ENCODE data around the gene CEP19.
"Not testable (repeated sequence)": the region's sequence is repeated elsewhere in the genome, so short reads cannot be mapped to it uniquely, and the experiment has no call there.

CEP19 gene, protein sequence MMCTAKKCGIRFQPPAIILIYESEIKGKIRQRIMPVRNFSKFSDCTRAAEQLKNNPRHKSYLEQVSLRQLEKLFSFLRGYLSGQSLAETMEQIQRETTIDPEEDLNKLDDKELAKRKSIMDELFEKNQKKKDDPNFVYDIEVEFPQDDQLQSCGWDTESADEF

DNA sequence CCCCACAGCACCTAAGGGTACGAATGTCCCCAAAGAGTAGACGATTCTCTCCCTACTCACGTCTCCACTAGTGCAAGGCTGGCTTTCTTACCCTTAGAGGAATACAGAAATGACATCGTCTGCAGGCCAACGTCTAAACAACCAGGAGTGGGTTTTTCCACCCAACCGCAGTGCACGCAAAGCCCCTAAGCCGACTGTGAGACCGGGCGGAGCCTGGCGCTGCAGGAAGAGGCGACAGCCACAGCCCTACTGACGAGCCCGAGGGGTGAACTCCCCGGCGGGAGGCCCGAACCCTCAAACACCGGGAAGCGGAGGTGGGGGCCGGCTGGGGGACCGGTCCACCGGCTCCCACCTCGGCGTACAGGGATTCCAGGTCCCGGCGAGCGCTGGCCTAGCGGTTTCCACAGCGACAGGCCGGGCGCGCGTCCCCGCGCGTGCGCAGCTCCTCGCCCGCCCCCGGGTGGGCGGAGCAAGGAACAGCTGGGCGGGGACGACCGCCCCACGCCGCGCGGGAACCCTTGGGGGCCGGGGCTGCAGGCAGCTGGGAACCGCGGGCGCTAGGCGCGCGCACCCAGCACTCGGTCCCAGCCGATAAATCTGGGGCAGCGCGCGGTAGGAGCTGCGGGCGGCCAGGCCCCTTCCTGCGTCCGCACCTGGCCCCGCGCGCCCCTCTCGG lies at the start of gene CEP19, which contains the start of gene PIGX:
Gene CEP19 (minus strand): TSS at position 413 of the 676 bp plus-strand sequence. CDS start 3,593 bp downstream, outside the sequence.
Gene PIGX (plus strand): TSS at position 540 of the 676 bp plus-strand sequence.
- Mint-ChIP-seq H3K9me3 (no peaks in the 10 kb centered on the region), H3K36me3 (ENCODE audit: low read depth) (peaks cover 7% of the 10 kb centered on the region), H3K4me1 (ENCODE audit: low read depth) (peaks cover 31% of the 10 kb centered on the region), H3K4me3 (peak within 1 kb of the TSS; percentile 89), H3K27me3 (ENCODE audit: low read depth) (no peaks in the 10 kb centered on the region), H3K27ac (peak within 1 kb of the TSS; percentile 99)

DNA sequence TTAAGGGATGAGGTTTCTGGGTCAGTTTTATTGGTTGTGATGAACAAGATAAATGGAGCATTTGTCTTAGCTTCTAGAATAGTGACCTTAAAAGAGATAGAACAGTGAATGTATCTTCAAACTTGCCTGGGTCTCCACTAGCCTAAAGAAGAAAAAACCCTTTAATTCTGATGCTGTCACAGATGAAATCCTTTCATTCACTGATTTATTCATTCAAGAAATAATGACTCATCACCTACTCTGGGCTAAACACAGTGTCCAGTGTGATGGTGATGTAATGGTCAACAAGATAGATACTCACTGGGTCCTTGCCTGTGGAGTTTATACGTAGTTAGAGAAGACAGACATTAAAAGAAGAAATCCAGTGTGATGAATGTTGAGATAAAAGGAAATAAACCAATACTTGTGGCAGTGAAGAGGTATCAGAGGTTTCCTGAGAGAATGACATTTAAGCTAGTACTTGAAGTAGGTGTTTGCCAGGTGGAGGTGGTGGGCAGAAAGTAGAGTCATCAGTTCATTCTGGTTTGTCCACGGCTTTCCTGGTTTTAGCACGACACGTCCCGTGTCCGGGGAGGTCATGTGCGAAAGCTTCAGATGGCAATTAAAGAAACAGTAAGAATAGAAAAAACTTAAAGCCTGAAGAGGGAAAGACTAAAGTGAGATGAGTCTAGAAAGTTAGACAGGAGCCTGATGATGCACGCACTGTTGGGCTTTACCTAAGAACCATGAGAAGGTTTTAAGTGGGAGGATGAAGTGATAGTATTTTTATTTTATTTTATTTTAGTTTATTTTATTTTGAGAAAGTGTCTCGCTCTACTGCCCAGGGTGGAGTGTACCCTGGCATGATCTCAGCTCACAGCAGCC lies 46.1 kb upstream of the CEP19 start:
- H3K27ac Mint-ChIP-seq, result peak overlapping the region; percentile 39
- H3K27me3 Mint-ChIP-seq (ENCODE audit: low read depth), result no peaks in the 10 kb centered on the region
- H3K4me3 Mint-ChIP-seq, result no peak overlapping the region
- H3K9me3 Mint-ChIP-seq, result peaks cover 20% of the 10 kb centered on the region
- H3K36me3 Mint-ChIP-seq (ENCODE audit: low read depth), result peaks cover 40% of the 10 kb centered on the region
- H3K4me1 Mint-ChIP-seq (ENCODE audit: low read depth), result peaks cover 32% of the 10 kb centered on the region

DNA sequence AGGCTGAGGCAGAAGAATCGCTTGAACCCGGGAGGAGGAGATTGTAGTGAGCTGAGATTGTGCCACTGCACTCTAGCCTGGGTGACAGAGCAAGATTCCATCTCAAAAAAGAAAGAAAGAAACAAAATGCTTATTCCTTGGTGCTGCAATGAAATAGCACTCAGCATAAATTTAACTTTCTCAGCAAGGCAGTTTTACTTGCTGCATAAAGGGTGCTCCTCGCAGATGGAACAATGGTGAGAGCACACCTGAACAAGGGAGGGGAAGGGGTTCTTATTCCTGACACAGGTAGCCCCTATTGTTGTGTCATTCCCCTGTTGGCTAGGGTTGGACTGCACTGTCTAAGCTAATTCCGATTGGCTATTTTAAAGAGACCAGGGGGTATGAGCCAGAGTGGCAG lies 44.7 kb upstream of the CEP19 start:
- Mint-ChIP-seq H3K36me3 (ENCODE audit: low read depth) (peaks cover 40% of the 10 kb centered on the region), H3K27ac (no peak overlapping the region), H3K9me3 (peaks cover 20% of the 10 kb centered on the region), H3K4me1 (ENCODE audit: low read depth) (peaks cover 32% of the 10 kb centered on the region), H3K27me3 (ENCODE audit: low read depth) (no peaks in the 10 kb centered on the region), H3K4me3 (no peak overlapping the region)

DNA sequence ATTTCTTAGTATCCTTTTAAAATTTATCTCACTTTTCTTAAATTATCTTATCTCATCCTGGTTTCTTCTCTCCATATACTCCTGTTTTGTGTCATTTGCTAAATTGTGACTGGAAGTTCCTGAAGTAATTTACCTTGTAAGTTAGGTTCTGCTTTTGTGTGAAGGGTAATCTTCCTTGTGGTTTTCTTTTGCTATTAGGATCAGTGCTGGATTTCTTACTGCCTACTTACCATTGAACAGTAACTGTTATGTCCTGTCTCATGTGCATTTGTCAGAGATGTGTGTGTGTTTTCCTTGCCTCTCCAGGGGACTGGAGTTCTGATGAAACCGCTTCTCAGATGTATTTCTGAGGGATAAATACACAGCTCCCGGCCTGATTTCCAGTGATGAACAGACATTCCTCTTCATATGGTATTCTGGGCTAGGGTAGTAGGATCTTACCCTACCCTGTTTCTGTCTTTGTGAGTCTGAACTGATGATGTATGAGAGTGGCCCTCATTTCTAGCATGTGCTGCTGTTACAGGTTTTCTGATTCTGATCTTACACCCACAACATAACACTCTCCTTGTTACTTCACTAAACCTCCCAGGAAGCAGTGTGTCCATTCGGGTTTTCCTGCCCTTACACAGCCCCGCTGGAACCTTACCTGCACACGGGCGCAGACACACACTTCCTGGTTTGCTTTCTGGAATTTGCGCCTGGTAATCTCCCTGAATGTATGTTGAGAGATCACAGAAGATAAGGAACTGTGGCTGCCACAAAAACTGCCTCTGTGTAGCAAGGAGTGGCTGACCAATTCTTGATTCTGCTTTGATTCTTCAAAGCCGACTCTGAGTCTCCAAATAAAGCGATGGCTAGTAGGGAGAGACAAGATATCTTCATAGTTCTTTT lies 42.3 kb upstream of the CEP19 start:
- peak overlapping the region; percentile 24 for H3K27ac Mint-ChIP-seq
- H3K4me1 Mint-ChIP-seq (ENCODE audit: low read depth), result peaks cover 36% of the 10 kb centered on the region
- H3K27me3 Mint-ChIP-seq (ENCODE audit: low read depth), result no peaks in the 10 kb centered on the region
- H3K9me3 Mint-ChIP-seq, result peaks cover 20% of the 10 kb centered on the region
- peaks cover 48% of the 10 kb centered on the region for H3K36me3 Mint-ChIP-seq (ENCODE audit: low read depth)
- H3K4me3 Mint-ChIP-seq, result no peak overlapping the region

DNA sequence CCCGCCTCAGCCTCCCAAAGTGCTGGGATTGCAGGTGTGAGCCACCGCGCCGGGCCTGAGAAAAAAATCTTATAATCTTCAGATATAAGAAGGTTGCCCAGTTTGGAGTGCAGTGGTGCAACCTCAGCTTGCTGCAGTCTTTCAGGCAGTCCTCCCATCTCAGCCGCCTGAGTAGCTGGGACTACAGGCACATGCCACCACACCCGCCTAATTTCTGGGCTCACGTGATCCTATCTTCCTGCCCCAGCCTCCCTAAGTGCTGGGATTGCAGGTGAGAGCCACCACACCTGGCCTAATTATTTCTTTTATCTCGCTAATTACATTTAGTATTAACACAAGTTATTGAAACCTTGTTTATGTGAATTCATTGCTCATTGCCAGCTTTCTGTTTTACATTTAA lies 41.2 kb upstream of the CEP19 start:
- no peak overlapping the region for H3K27ac Mint-ChIP-seq
- no peaks in the 10 kb centered on the region for H3K27me3 Mint-ChIP-seq (ENCODE audit: low read depth)
- H3K9me3 Mint-ChIP-seq, result peaks cover 20% of the 10 kb centered on the region
- H3K4me3 Mint-ChIP-seq, result no peak overlapping the region
- peaks cover 36% of the 10 kb centered on the region for H3K4me1 Mint-ChIP-seq (ENCODE audit: low read depth)
- H3K36me3 Mint-ChIP-seq (ENCODE audit: low read depth), result peaks cover 57% of the 10 kb centered on the region

DNA sequence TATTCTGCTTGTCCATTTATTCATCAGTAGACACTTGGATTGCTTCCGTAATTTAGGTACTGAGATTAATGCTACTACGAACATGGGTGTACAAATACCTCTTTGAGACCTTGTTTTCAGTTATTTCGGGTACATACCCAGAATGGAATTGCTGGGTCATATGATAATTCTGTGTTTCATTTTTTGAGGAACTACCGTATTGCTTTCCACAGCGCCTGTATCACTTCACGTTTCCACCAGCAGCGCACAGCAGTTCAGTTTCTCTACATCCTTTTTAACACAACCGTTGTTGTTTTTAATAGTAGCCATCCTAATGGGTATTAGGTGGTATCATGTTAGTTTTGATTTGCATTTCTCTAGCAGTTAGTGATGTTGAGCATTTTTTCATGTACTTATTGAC lies 37.1 kb upstream of the CEP19 start:
- H3K36me3 Mint-ChIP-seq (ENCODE audit: low read depth), result peaks cover 47% of the 10 kb centered on the region
- H3K27me3 Mint-ChIP-seq (ENCODE audit: low read depth), result no peaks in the 10 kb centered on the region
- H3K4me3 Mint-ChIP-seq, result no peak overlapping the region
- peaks cover 8% of the 10 kb centered on the region for H3K9me3 Mint-ChIP-seq
- peaks cover 21% of the 10 kb centered on the region for H3K4me1 Mint-ChIP-seq (ENCODE audit: low read depth)
- H3K27ac Mint-ChIP-seq, result no peak overlapping the region

DNA sequence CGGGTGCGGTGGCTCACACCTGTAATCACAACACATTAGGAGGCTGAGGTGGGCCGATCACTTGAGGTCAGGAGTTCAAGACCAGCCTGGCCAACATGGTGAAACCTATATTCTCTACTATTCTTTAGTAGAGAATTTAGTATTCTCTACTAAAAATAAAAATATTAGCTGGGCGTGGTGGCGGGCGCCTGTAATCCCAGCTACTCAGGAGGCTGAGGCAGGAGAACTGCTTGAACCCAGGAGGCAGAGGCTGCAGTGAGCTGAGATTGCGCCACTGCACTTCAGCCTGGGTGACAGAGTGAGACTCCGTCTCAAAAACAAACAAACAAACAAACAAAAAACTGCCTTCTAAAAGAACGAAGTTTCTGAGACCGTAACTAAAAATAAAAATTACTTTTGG lies 31.5 kb upstream of the CEP19 start:
- Mint-ChIP-seq H3K4me1 (ENCODE audit: low read depth) (peaks cover 26% of the 10 kb centered on the region), H3K36me3 (ENCODE audit: low read depth) (peaks cover 26% of the 10 kb centered on the region)
- H3K4me3 Mint-ChIP-seq; H3K27ac Mint-ChIP-seq; H3K27me3 Mint-ChIP-seq (ENCODE audit: low read depth); H3K9me3 Mint-ChIP-seq: not testable (repeated sequence)

DNA sequence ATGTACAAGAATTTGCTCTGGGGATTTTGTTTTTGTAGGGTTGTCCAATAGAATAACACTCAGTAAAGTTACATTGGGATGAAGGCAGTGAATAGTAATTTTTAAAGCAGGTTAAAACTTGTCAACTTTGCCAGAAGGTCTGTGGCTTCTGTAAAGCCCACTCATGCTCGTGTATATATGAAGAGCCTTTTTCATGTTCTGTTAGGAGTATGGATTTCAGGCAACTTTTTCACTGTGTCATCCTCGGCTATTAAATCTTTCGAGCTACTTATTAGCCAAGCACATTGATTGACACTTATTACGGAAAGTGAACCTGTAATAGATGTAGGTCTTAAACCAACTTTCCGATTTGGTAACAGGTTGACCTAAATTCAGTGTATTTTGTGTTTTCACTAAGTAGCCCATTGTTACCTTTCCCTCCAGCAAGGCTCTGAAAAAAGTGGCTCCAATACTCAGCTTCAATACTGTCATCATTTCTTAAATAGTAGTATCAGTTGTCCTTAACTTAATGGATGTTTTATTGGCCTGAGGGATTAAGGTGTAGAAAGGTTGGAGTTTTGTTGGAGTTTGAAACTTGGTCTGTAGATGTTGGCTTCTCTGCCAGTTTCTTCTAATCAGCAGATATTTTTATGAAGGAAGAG lies 29.3 kb upstream of the CEP19 start:
- Mint-ChIP-seq H3K4me3 (peak overlapping the region; percentile 100), H3K27me3 (ENCODE audit: low read depth) (no peaks in the 10 kb centered on the region), H3K4me1 (ENCODE audit: low read depth) (peaks cover 22% of the 10 kb centered on the region), H3K36me3 (ENCODE audit: low read depth) (peaks cover 16% of the 10 kb centered on the region), H3K9me3 (peaks cover 4% of the 10 kb centered on the region), H3K27ac (peak overlapping the region; percentile 99)

DNA sequence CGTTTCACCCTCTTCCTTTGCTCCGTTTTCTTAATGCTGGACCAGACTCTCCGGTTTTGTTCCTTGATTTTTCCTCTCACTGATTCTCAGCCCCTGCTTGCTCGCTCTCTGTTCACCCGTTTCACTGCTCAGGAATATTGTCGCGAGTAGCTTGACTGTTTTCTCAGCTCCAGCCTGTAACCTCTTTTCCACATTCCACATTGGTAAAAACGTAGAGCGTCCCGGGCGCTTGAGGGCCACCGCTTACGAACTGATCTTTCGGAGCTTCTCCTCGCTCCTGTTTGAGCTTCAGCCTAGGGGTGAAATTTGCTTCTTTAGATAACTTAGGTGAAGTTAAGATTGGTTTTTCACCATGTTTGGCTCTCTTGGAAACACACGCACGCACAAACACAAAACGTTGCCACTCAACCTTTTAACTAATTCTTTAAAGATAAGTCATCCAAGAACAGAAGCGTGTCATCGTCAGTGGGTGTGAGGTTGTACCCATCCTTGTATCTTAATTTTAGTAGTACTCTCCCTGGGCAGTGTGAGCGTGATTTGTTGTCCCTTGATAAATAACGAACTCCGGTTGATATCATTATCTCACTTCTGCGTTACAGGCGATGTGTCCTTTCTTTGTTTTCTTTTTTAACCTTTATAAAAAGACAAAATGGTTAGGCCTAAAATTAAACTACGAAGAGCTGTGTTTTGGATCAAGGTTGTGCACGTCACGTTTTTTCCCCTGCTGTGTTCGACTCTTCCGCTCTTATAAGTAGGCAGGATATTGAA lies 28.6 kb upstream of the CEP19 start:
- no peaks in the 10 kb centered on the region for H3K27me3 Mint-ChIP-seq (ENCODE audit: low read depth)
- H3K9me3 Mint-ChIP-seq, result peaks cover 4% of the 10 kb centered on the region
- H3K36me3 Mint-ChIP-seq (ENCODE audit: low read depth), result peaks cover 10% of the 10 kb centered on the region
- peaks cover 22% of the 10 kb centered on the region for H3K4me1 Mint-ChIP-seq (ENCODE audit: low read depth)
- H3K27ac Mint-ChIP-seq, result peak overlapping the region; percentile 99
- H3K4me3 Mint-ChIP-seq, result peak overlapping the region; percentile 100

DNA sequence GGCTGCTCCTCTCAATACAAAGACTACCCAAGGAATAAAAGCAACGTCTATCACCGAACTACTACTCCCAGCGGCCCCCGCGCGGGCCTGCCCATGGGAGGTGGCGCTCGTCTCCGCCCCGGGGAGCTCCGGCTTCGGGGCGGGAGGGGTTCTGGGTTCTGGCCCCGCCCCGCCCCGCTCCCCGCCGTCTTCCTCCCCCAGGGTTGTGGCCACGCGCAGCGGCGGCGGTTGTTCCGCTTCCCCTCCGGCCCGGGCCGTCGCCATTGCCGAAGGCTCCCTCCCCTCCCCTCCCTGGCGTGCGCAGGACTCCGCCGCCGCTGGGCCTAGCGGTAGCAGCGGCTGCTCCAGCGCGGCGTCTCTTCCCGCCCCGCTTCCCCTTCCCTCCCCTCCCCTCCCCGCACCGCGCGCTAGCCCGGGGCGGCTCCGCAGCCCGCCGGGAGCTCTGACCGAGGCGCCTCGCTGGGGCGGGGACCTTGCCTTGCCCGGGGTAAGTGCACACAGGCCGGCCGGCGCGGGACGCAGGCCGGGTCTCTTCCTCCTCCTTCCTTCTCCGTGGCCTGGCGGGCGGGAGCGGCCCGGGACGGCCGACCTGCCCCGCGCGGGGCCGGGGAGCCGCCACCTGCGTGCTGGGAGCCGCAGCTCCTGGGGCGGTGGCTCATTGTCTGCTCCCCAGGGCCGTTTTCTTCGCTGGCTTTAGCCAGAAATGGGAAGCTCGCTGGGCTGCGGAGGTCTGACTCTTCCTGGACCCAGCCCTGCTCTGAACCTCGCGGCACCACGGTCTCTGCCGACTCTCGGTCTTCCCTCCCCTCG lies 27.8 kb upstream of the CEP19 start, which contains the start of gene PAK2:
Gene PAK2 (plus strand): TSS at position 187 of the 810 bp plus-strand sequence. CDS start 42,790 bp downstream, outside the sequence.
- H3K4me1 Mint-ChIP-seq (ENCODE audit: low read depth), result peaks cover 23% of the 10 kb centered on the region
- H3K36me3 Mint-ChIP-seq (ENCODE audit: low read depth), result peaks cover 14% of the 10 kb centered on the region
- H3K4me3 Mint-ChIP-seq, result peak within 1 kb of the TSS; percentile 100
- peak within 1 kb of the TSS; percentile 99 for H3K27ac Mint-ChIP-seq
- H3K9me3 Mint-ChIP-seq, result peaks cover 4% of the 10 kb centered on the region
- no peaks in the 10 kb centered on the region for H3K27me3 Mint-ChIP-seq (ENCODE audit: low read depth)

DNA sequence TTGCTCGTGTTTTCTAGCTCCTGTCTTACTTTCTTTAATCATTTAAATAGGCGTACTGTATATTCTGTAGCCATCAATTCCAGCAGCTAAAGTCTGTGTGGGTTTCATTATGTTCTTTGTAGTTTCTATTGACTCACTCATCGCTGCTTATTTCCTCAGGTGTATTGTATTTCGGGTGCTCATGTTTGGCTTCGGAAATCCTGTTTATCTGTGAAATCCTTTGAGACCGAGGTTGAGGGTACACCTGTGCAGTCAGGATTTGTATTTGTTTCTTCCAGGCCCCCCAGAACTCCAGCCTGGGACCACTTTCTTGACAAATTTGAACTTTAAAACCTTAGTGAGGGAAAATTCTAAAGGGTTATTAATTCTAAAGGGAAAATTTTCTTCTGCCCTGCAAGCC lies 25.6 kb upstream of the CEP19 start:
- Mint-ChIP-seq H3K9me3 (peaks cover 4% of the 10 kb centered on the region), H3K4me3 (no peak overlapping the region), H3K4me1 (ENCODE audit: low read depth) (peaks cover 16% of the 10 kb centered on the region), H3K27ac (no peak overlapping the region), H3K36me3 (ENCODE audit: low read depth) (peaks cover 23% of the 10 kb centered on the region), H3K27me3 (ENCODE audit: low read depth) (no peaks in the 10 kb centered on the region)

DNA sequence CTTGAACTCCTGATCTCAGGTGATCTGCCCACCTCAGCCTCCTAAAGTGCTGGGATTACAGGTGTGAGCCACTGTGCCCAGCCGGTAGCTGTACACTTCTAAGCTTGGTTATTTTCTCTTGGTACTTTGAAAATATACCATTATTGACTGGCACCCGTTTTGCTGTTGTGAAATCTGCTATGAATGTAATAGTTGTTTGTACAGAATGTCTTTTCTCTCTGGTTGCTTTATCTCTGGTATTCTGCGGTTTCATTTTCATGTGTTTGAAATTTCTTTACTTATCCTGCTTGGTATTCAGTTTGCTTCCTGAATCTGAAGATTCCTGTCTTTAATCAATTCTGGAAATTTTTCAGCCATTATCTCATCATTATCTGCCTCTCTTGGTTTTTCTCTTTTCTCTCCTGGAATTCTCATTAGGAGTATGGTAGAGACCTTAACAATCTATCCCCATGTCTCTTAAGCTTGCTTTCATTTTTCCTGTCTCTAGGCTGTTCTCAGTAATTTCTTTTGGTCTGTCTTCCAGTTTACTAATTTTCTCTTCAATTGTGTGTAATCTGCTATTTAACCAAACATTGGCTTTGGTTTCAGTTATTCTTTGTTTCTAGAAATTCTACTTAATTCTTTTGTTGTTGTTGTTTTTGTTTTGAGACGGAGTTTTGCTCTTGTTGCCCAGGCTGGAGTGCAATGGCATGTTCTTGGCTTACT lies 24.8 kb upstream of the CEP19 start:
- H3K27ac Mint-ChIP-seq, result no peak overlapping the region
- no peaks in the 10 kb centered on the region for H3K27me3 Mint-ChIP-seq (ENCODE audit: low read depth)
- peaks cover 16% of the 10 kb centered on the region for H3K4me1 Mint-ChIP-seq (ENCODE audit: low read depth)
- peaks cover 4% of the 10 kb centered on the region for H3K9me3 Mint-ChIP-seq
- peaks cover 25% of the 10 kb centered on the region for H3K36me3 Mint-ChIP-seq (ENCODE audit: low read depth)
- no peak overlapping the region for H3K4me3 Mint-ChIP-seq

Data from T-helper 1 cell treated with Interleukin-12 subunit alpha and Interleukin-12 subunit beta and Interleukin-4 antibody, amounts not matched to agents 30 μg/mL and 1 μg/mL, for 36 hours (primary cell).